ENCODE results near the gene CNN2. TPM values are rescaled to one million over a fixed set of nuclear protein-coding genes. Genes with fewer than 3 reads are reported as not detected.

Gene CNN2
- total and polyA plus RNA-seq, 3 experiments from 2014 or later, result 78.1 to 792 (median 78.9) TPM

GRCh38 chr19:1052349-1052975 lies 26.1 kb downstream of the CNN2 start:
- peak overlapping the region in 4 of 8 donors; percentile 29 to 76 (median 52) for H3K27ac Mint-ChIP-seq
- Histone ChIP-seq H3K4me3 (ENCODE audit: low read length) (no peak overlapping the region), H3K9me3 (ENCODE audit: low read length) (no peaks in the 10 kb centered on the region), H3K4me1 (ENCODE audit: insufficient read depth, low read length) (peaks cover 5% of the 10 kb centered on the region), H3K27ac (ENCODE audit: low read depth, low read length) (no peak overlapping the region), H3K27me3 (ENCODE audit: insufficient read depth, low read length, poor library complexity, severe bottlenecking) (no peaks in the 10 kb centered on the region), H3K36me3 (ENCODE audit: insufficient read depth, low read length) (peaks cover 11% of the 10 kb centered on the region)
- peaks cover 0 to 4% (median 0%) of the 10 kb centered on the region in 5 donors for H3K9me3 Mint-ChIP-seq
- peaks cover 0 to 54% (median 4%) of the 10 kb centered on the region in 3 donors for H3K36me3 Mint-ChIP-seq
- H3K27me3 Mint-ChIP-seq, result no peaks in the 10 kb centered on the region
- H3K4me3 Mint-ChIP-seq, result no peak overlapping the region
- POLR2A ChIA-PET, result no interaction called here
- DNase-seq, result no peak
- H3K4me1 Mint-ChIP-seq, result peaks cover 15 to 24% (median 18%) of the 10 kb centered on the region in 3 donors
- CTCF ChIA-PET, result interaction anchor here (0.9 kb wide), 1 partner anchor 61 kb away, joined by 3 read pairs; no protein-coding TSS in a partner anchor

- Histone ChIP-seq H3K4me3 (ENCODE audit: low read length) (no peak overlapping the region), H3K27me3 (ENCODE audit: insufficient read depth, low read length, poor library complexity, severe bottlenecking) (no peaks in the 10 kb centered on the region), H3K4me1 (ENCODE audit: insufficient read depth, low read length) (peaks cover 15% of the 10 kb centered on the region), H3K36me3 (ENCODE audit: insufficient read depth, low read length) (peaks cover 11% of the 10 kb centered on the region), H3K27ac (ENCODE audit: low read depth, low read length) (no peak overlapping the region), H3K9me3 (ENCODE audit: low read length) (no peaks in the 10 kb centered on the region)
- Mint-ChIP-seq H3K36me3 (peaks cover 0 to 60% (median 4%) of the 10 kb centered on the region in 3 donors), H3K4me1 (peaks cover 25 to 34% (median 28%) of the 10 kb centered on the region in 3 donors), H3K27ac (peak overlapping the region in 3 of 8 donors; percentile 29 to 91 (median 54)), H3K9me3 (peaks cover 0 to 4% (median 0%) of the 10 kb centered on the region in 5 donors), H3K27me3 (no peaks in the 10 kb centered on the region), H3K4me3 (no peak overlapping the region)
- DNase-seq, result no peak
- CTCF ChIA-PET, result interaction anchor here (0.6 to 1.2 kb wide), 5 partner anchors 11 to 141 kb away, joined by 3 to 4 read pairs (median 3); no protein-coding TSS in a partner anchor
- POLR2A ChIA-PET, result interaction anchor here (0.6 to 1.0 kb wide), 3 partner anchors 11 to 144 kb away, joined by 3 to 4 read pairs (median 3); no protein-coding TSS in a partner anchor
Observed at GRCh38 chr19:1053176-1054101, 27.0 kb downstream of the CNN2 start.

- CTCF ChIA-PET, result interaction anchor here (0.6 to 2.0 kb wide), 6 partner anchors 10 to 184 kb away, joined by 3 to 7 read pairs (median 3); no protein-coding TSS in a partner anchor
- Histone ChIP-seq H3K27me3 (ENCODE audit: insufficient read depth, low read length, poor library complexity, severe bottlenecking) (no peaks in the 10 kb centered on the region), H3K36me3 (ENCODE audit: insufficient read depth, low read length) (peaks cover 11% of the 10 kb centered on the region), H3K27ac (ENCODE audit: low read depth, low read length) (no peak overlapping the region), H3K4me3 (ENCODE audit: low read length) (no peak overlapping the region), H3K4me1 (ENCODE audit: insufficient read depth, low read length) (peaks cover 20% of the 10 kb centered on the region), H3K9me3 (ENCODE audit: low read length) (no peaks in the 10 kb centered on the region)
- H3K9me3 Mint-ChIP-seq, result peaks cover 0 to 4% (median 0%) of the 10 kb centered on the region in 5 donors
- no peaks in the 10 kb centered on the region for H3K27me3 Mint-ChIP-seq
- no peak overlapping the region for H3K27ac Mint-ChIP-seq
- H3K4me3 Mint-ChIP-seq, result no peak overlapping the region
- no peak for DNase-seq
- POLR2A ChIA-PET, result interaction anchor here (0.6 to 1.2 kb wide), 5 partner anchors 10 to 144 kb away, joined by 3 to 4 read pairs (median 3); no protein-coding TSS in a partner anchor
- H3K36me3 Mint-ChIP-seq, result peaks cover 0 to 59% (median 4%) of the 10 kb centered on the region in 3 donors
- peaks cover 26 to 35% (median 30%) of the 10 kb centered on the region in 3 donors for H3K4me1 Mint-ChIP-seq
Observed at GRCh38 chr19:1054102-1055027, 28.0 kb downstream of the CNN2 start.

DNA sequence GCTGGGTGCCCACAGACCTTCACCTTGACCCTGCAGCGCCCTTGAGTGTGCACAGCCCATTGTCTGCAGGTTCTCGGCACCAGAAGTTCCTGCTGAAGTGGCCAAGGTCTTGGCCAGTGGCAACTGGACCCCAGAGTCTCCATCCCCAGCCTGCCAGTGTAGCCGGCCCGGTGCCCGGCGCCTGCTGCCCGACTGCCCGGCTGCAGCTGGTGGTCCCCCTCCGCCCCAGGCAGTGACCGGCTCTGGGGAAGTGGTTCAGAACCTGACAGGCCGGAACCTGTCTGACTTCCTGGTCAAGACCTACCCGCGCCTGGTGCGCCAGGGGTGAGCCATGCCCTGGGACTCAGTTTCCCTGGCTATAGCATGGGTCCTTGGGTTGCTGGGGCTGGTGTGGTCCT lies 28.6 kb downstream of the CNN2 start:
- ChIA-PET CTCF (interaction anchor here (1.3 to 2.0 kb wide), 3 partner anchors 10 to 184 kb away, joined by 3 to 7 read pairs (median 3); no protein-coding TSS in a partner anchor), POLR2A (interaction anchor here (0.6 to 1.2 kb wide), 4 partner anchors 24 to 132 kb away, joined by 3 to 5 read pairs (median 3); no protein-coding TSS in a partner anchor)
- H3K27me3 ChIP-seq (ENCODE audit: insufficient read depth, low read length, poor library complexity, severe bottlenecking), result no peaks in the 10 kb centered on the region
- H3K9me3 ChIP-seq (ENCODE audit: low read length), result no peaks in the 10 kb centered on the region
- peaks cover 11% of the 10 kb centered on the region for H3K36me3 ChIP-seq (ENCODE audit: insufficient read depth, low read length)
- H3K4me3 ChIP-seq (ENCODE audit: low read length), result no peak overlapping the region
- Mint-ChIP-seq H3K4me3 (no peak overlapping the region), H3K27ac (no peak overlapping the region), H3K9me3 (peaks cover 0 to 4% (median 0%) of the 10 kb centered on the region in 5 donors), H3K36me3 (peaks cover 0 to 64% (median 4%) of the 10 kb centered on the region in 3 donors), H3K4me1 (peaks cover 26 to 35% (median 30%) of the 10 kb centered on the region in 3 donors), H3K27me3 (no peaks in the 10 kb centered on the region)
- H3K27ac ChIP-seq (ENCODE audit: low read depth, low read length), result no peak overlapping the region
- no peak for DNase-seq
- peaks cover 20% of the 10 kb centered on the region for H3K4me1 ChIP-seq (ENCODE audit: insufficient read depth, low read length)

DNA sequence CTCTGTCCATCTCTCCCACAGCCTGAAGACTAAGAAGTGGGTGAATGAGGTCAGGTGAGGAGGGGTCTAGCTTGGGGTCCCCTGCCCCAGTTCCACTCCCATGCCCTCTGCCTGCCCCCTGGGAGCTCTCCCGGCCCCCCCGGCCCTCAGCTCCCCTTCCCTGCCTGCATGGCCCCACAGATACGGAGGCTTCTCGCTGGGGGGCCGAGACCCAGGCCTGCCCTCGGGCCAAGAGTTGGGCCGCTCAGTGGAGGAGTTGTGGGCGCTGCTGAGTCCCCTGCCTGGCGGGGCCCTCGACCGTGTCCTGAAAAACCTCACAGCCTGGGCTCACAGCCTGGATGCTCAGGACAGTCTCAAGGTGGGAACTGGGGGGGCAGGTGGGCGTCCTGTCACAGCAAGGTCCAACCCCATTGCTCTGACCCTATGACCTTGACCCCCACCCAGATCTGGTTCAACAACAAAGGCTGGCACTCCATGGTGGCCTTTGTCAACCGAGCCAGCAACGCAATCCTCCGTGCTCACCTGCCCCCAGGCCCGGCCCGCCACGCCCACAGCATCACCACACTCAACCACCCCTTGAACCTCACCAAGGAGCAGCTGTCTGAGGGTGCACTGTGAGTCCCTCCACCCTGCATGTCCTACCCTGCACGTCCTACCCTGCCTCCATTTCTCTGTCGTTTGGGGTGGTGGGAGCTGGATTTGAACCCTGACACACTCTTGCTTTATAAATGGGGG lies 29.6 kb downstream of the CNN2 start:
- Mint-ChIP-seq H3K27ac (peak overlapping the region in 3 of 8 donors; percentile 63 to 94 (median 79)), H3K27me3 (no peaks in the 10 kb centered on the region), H3K4me3 (no peak overlapping the region), H3K4me1 (peaks cover 26 to 35% (median 30%) of the 10 kb centered on the region in 3 donors), H3K36me3 (peaks cover 0 to 63% (median 4%) of the 10 kb centered on the region in 3 donors), H3K9me3 (peaks cover 0 to 4% (median 0%) of the 10 kb centered on the region in 5 donors)
- ChIA-PET POLR2A (interaction anchor here (0.9 to 3.2 kb wide), 4 partner anchors 25 to 55 kb away, joined by 3 to 26 read pairs (median 4); no protein-coding TSS in a partner anchor), CTCF (interaction anchor here (1.2 to 5.2 kb wide), 8 partner anchors 8 to 183 kb away, joined by 3 to 57 read pairs (median 7); partner anchors contain the start of genes ABCA7 and ARHGAP45)
- H3K4me3 ChIP-seq (ENCODE audit: low read length), result no peak overlapping the region
- peaks cover 11% of the 10 kb centered on the region for H3K36me3 ChIP-seq (ENCODE audit: insufficient read depth, low read length)
- no peaks in the 10 kb centered on the region for H3K27me3 ChIP-seq (ENCODE audit: insufficient read depth, low read length, poor library complexity, severe bottlenecking)
- peaks cover 20% of the 10 kb centered on the region for H3K4me1 ChIP-seq (ENCODE audit: insufficient read depth, low read length)
- no peak for DNase-seq
- no peaks in the 10 kb centered on the region for H3K9me3 ChIP-seq (ENCODE audit: low read length)
- no peak overlapping the region for H3K27ac ChIP-seq (ENCODE audit: low read depth, low read length)

- Histone ChIP-seq H3K36me3 (ENCODE audit: insufficient read depth, low read length) (peaks cover 11% of the 10 kb centered on the region), H3K27me3 (ENCODE audit: insufficient read depth, low read length, poor library complexity, severe bottlenecking) (no peaks in the 10 kb centered on the region), H3K27ac (ENCODE audit: low read depth, low read length) (no peak overlapping the region), H3K4me3 (ENCODE audit: low read length) (no peak overlapping the region), H3K9me3 (ENCODE audit: low read length) (no peaks in the 10 kb centered on the region), H3K4me1 (ENCODE audit: insufficient read depth, low read length) (peaks cover 20% of the 10 kb centered on the region)
- Mint-ChIP-seq H3K4me1 (peaks cover 24 to 29% (median 25%) of the 10 kb centered on the region in 3 donors), H3K36me3 (peaks cover 0 to 63% (median 4%) of the 10 kb centered on the region in 3 donors), H3K4me3 (peak overlapping the region in 2 of 7 donors; percentile 29 to 42), H3K9me3 (peaks cover 0 to 4% (median 0%) of the 10 kb centered on the region in 5 donors), H3K27me3 (no peaks in the 10 kb centered on the region), H3K27ac (peak overlapping the region; percentile 37 to 94 (median 82))
- ChIA-PET CTCF (interaction anchor here (1.0 to 5.2 kb wide), 14 partner anchors 9 to 38 kb away, joined by 3 to 57 read pairs (median 5); partner anchors contain the start of genes ABCA7, ARHGAP45, POLR2E and RNU6-2), POLR2A (interaction anchor here (0.5 to 3.2 kb wide), 7 partner anchors 10 to 31 kb away, joined by 3 to 26 read pairs (median 8); partner anchors contain the start of gene ARHGAP45)
- DNase-seq, result peak in 3 of 5 donors; percentile 38 to 70 (median 56)
Observed at GRCh38 chr19:1057176-1057855, 30.9 kb downstream of the CNN2 start.

All from CD8-positive, alpha-beta memory T cell (primary cell).